Transverse colon (tissue), 4 donors: ENCODE data around the gene ANKRD13C. TPM values are rescaled to one million over a fixed set of nuclear protein-coding genes. Genes with fewer than 3 reads are reported as not detected.
"Not testable (repeated sequence)": the region's sequence is repeated elsewhere in the genome, so short reads cannot be mapped to it uniquely, and the experiment has no call there.

Source experiments
- DNase-seq: peaks from one replicate; pipeline ENCODE4 v3.0.0-alpha.2; 2019
- H3K27ac ChIP-seq, 4 donors: fragments of 200-600 bp; sonication (generic); 2 replicates each; pipeline ENCODE4 v1.5.1; 2016 to 2018; ENCODE audit warnings: inconsistent platforms in 4 of 4
- H3K27me3 ChIP-seq: fragments of 200-600 bp; sonication (generic); 2 replicates; pipeline ENCODE4 v1.5.1; 2017; ENCODE audit warnings: inconsistent platforms
- H3K36me3 ChIP-seq, 4 donors: fragments of 200-600 bp; sonication (generic); 2 replicates each; pipeline ENCODE4 v1.5.1; 2017 to 2019; ENCODE audit warnings: inconsistent platforms in 4 of 4
- H3K4me1 ChIP-seq, 4 donors: fragments of 200-600 bp; sonication (generic); 2 replicates each; pipeline ENCODE4 v1.5.1; 2017 to 2020; ENCODE audit warnings: inconsistent platforms in 4 of 4
- H3K4me3 ChIP-seq, 4 donors: fragments of 200-600 bp; sonication (generic); 1 replicate in 1 of 4; 2 replicates in 3 of 4; pipeline versions ENCODE4 v1.5.1 to v1.6.1; 2017 to 2019; ENCODE audit warnings: inconsistent platforms in 4 of 4
- H3K9me3 ChIP-seq, 2 donors: fragments of 200-600 bp; sonication (generic); 2 replicates each; pipeline ENCODE4 v1.5.1; 2017 to 2019; ENCODE audit warnings: inconsistent platforms in 2 of 2
- EP300 ChIP-seq: sonication (generic); formaldehyde crosslinking; IDR thresholded peaks from one replicate; pipeline ENCODE4 v1.6.1; 2017; ENCODE audit warnings: antibody characterized with exemption, low read depth
- POLR2A ChIP-seq: fragments of 450-650 bp; IDR thresholded peaks from one replicate; pipeline ENCODE4 v1.6.1; 2016; ENCODE audit warnings: antibody characterized with exemption, mild to moderate bottlenecking, moderate library complexity
- POLR2AphosphoS5 ChIP-seq, 3 donors: sonication (generic); formaldehyde crosslinking; IDR thresholded peaks; one replicate each; pipeline ENCODE4 v1.6.1; 2016; ENCODE audit warnings: antibody characterized with exemption in 3 of 3
- WGBS, 2 donors: methylation state at CpG; one replicate each; pipeline ENCODE4 v1.1.5; 2018; ENCODE audit warnings: low coverage in 1 of 2; 5-methylcytosine and 5-hydroxymethylcytosine counted together
- in situ Hi-C, 4 donors: fragments of 200-750 bp; cut with MboI; loops; one replicate each; pipeline versions ENCODE4 v1.15.0 to v1.15.1; 2017; ENCODE audit warnings: low sequenced_read_pairs in 3 of 4, low pct_ligation_motif_present in 1 of 4, low pct_unique_long_range_greater_than_20kb in 1 of 4
- intact Hi-C: fragments of 100-400 bp; cut with DNase I; formaldehyde crosslinking; loops from one replicate; pipeline ENCODE4 v1.15.1; 2023; ENCODE audit warnings: low total_unique reads
- total RNA-seq, 4 donors: library from RNA; depleted of rRNA; stranded (reverse); fragments of >200 nt; gene quantifications; one replicate each; pipeline ENCODE4 v1.1.0, GENCODE V29; 2016
- TF ChIP-seq, protein P1 (sequence below), 5 experiments: fragments of 200-600 bp in 3 of 5; fragments of 450-650 bp in 2 of 5; sonication (generic) in 3 of 5; IDR thresholded peaks; 1 replicate in 2 of 5; 2 replicates in 3 of 5; pipeline ENCODE4 v1.5.1; 2016 to 2017; ENCODE audit warnings: antibody characterized with exemption in 5 of 5, inconsistent platforms in 3 of 5, mild to moderate bottlenecking in 2 of 5, moderate library complexity in 1 of 5

The ANKRD13C gene
- total RNA-seq, 4 donors from 2014 or later = 10.7 to 35.5 (median 27.1) TPM

- Histone ChIP-seq H3K36me3 (no peaks in the 10 kb centered on the region), H3K4me3 (no peak overlapping the region), H3K27ac (peak overlapping the region in 3 of 4 donors; percentile 94 to 97 (median 95)), H3K4me1 (peaks cover 12 to 38% (median 14%) of the 10 kb centered on the region in 4 donors), H3K9me3 (no peaks in the 10 kb centered on the region), H3K27me3 (no peaks in the 10 kb centered on the region)
- WGBS, 2 donors = 61 to 73% methylated on average over 3 to 7 of the region's 7 CpGs
- TF ChIP-seq EP300 (no peak), POLR2A (no peak), POLR2AphosphoS5 (IDR thresholded peaks at IDR 0.05) (no peak)
- TF ChIP-seq, protein P1, sequence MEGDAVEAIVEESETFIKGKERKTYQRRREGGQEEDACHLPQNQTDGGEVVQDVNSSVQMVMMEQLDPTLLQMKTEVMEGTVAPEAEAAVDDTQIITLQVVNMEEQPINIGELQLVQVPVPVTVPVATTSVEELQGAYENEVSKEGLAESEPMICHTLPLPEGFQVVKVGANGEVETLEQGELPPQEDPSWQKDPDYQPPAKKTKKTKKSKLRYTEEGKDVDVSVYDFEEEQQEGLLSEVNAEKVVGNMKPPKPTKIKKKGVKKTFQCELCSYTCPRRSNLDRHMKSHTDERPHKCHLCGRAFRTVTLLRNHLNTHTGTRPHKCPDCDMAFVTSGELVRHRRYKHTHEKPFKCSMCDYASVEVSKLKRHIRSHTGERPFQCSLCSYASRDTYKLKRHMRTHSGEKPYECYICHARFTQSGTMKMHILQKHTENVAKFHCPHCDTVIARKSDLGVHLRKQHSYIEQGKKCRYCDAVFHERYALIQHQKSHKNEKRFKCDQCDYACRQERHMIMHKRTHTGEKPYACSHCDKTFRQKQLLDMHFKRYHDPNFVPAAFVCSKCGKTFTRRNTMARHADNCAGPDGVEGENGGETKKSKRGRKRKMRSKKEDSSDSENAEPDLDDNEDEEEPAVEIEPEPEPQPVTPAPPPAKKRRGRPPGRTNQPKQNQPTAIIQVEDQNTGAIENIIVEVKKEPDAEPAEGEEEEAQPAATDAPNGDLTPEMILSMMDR (IDR thresholded peaks at IDR 0.05) = no peak
- in situ Hi-C loops (loop anchor here in 1 of 4 donors (10.0 kb wide), 1 partner anchor 59 kb away; the partner anchor contains the start of gene CTH), intact Hi-C loops (no loop called here)
- DNase-seq = no peak
These were observed 1.4 kb upstream of the ANKRD13C start for GRCh38 chr1:70355920-70356319.

- WGBS, 2 donors = 62 to 84% methylated on average over 5 to 6 of the region's 6 CpGs
- in situ Hi-C loops = loop anchor here in 1 of 4 donors (10.0 kb wide), 1 partner anchor 60 kb away; the partner anchor contains the start of gene CTH
- no peaks in the 10 kb centered on the region for H3K36me3 ChIP-seq
These were observed 537 bp upstream of the ANKRD13C start for GRCh38 chr1:70355111-70355407.

GRCh38 chr1:70353601-70354331 is 756 bp downstream of the ANKRD13C start:
- no peak for DNase-seq
- Histone ChIP-seq H3K36me3 (no peaks in the 10 kb centered on the region), H3K4me1 (peaks cover 12 to 59% (median 17%) of the 10 kb centered on the region in 4 donors), H3K9me3 (no peaks in the 10 kb centered on the region), H3K4me3 (peak overlapping the region; percentile 72 to 97 (median 83)), H3K27ac (peak overlapping the region; percentile 94 to 97 (median 95)), H3K27me3 (no peaks in the 10 kb centered on the region)
- intact Hi-C loops = no loop called here
- TF ChIP-seq POLR2AphosphoS5 (IDR thresholded peaks at IDR 0.05) (no peak), POLR2A (no peak), EP300 (no peak)
- TF ChIP-seq, protein P1 (IDR thresholded peaks at IDR 0.05) = no peak
- in situ Hi-C loops = loop anchor here in 1 of 4 donors (10.0 kb wide), 1 partner anchor 61 kb away; the partner anchor contains the start of gene CTH
- 0 to 1% methylated on average over 6 to 22 of the region's 34 CpGs for WGBS, 2 donors

More at GRCh38 chr1:70355111-70355407, 537 bp upstream of the ANKRD13C start:
- H3K27me3 ChIP-seq = no peaks in the 10 kb centered on the region
- H3K27ac ChIP-seq = peak overlapping the region; percentile 94 to 97 (median 95)
- TF ChIP-seq POLR2A (no peak), EP300 (no peak)
- DNase-seq = no peak
- no peaks in the 10 kb centered on the region for H3K9me3 ChIP-seq
- intact Hi-C loops = no loop called here
- peak overlapping the region; percentile 72 to 97 (median 83) for H3K4me3 ChIP-seq
- H3K4me1 ChIP-seq = peaks cover 12 to 46% (median 17%) of the 10 kb centered on the region in 4 donors

- DNase-seq = no peak
- H3K36me3 ChIP-seq = no peaks in the 10 kb centered on the region
- in situ Hi-C loops (loop anchor here in 1 of 4 donors (10.0 kb wide), 1 partner anchor 62 kb away; the partner anchor contains the start of gene CTH), intact Hi-C loops (no loop called here)
- H3K9me3 ChIP-seq = no peaks in the 10 kb centered on the region
- peak overlapping the region; percentile 72 to 97 (median 83) for H3K4me3 ChIP-seq
- TF ChIP-seq EP300 (no peak), POLR2AphosphoS5 (IDR thresholded peaks at IDR 0.05) (no peak), POLR2A (no peak)
- TF ChIP-seq, protein P1 (IDR thresholded peaks at IDR 0.05) = no peak
- H3K4me1 ChIP-seq = peaks cover 12 to 61% (median 19%) of the 10 kb centered on the region in 4 donors
- no peaks in the 10 kb centered on the region for H3K27me3 ChIP-seq
- peak overlapping the region in 3 of 4 donors; percentile 94 to 97 (median 95) for H3K27ac ChIP-seq
- 36 to 42% methylated on average over 4 of the region's 4 CpGs for WGBS, 2 donors
These were observed 1.5 kb downstream of the ANKRD13C start for GRCh38 chr1:70353044-70353443.

GRCh38 chr1:70349799-70350198 is 4.7 kb downstream of the ANKRD13C start:
- intact Hi-C loops = not testable (repeated sequence)
- whole genome bisulfite sequencing, 2 donors = 78 to 100% methylated on average over 1 to 4 of the region's 4 CpGs
- peaks cover 12 to 51% (median 19%) of the 10 kb centered on the region in 4 donors for H3K4me1 ChIP-seq

More at GRCh38 chr1:70349799-70350198, 4.7 kb downstream of the ANKRD13C start:
- not testable (repeated sequence) for H3K9me3 ChIP-seq, H3K36me3 ChIP-seq, DNase-seq, H3K27ac ChIP-seq, H3K4me3 ChIP-seq, H3K27me3 ChIP-seq
- in situ Hi-C loops = loop anchor here in 1 of 4 donors (10.0 kb wide), 1 partner anchor 65 kb away; the partner anchor contains the start of gene CTH
